Caco-2 (cell line): ENCODE measurements around the gene NOS1AP. TPM values are rescaled to one million over a fixed set of nuclear protein-coding genes. Genes with fewer than 3 reads are reported as not detected.

Experiments used
- BruUV-seq: library from RNA; stranded (reverse); fragments of 400-500 nt; replicated peaks from 2 replicates; lab custom pipeline; 2021; lab: Mats Ljungman, UMichigan
- CTCF ChIA-PET: fragments of 300-600 bp; sonication (Branson Sonifier 250); formaldehyde crosslinking; loops from one replicate; lab custom pipeline; 2022; ENCODE audit warnings: antibody characterized with exemption; lab: Charles Lee
- POLR2A ChIA-PET: fragments of 300-600 bp; sonication (Branson Sonifier 250); formaldehyde crosslinking; loops from one replicate; lab custom pipeline; 2022; ENCODE audit warnings: antibody characterized with exemption; lab: Charles Lee
- DNase-seq, 2 experiments: peaks; one replicate each; pipeline versions ENCODE4 v3.0.0 to v3.0.0-alpha.2; 2020 to 2022
- H3K27me3 ChIP-seq: replicated peaks from 2 replicates; pipeline ENCODE4 v1.6.0; 2011; ENCODE audit warnings: low read length; ENCODE audit not compliant: control insufficient read depth, insufficient read depth
- H3K36me3 ChIP-seq: 2 replicates; pipeline ENCODE4 v1.5.1; 2011; ENCODE audit warnings: low read length; ENCODE audit not compliant: control insufficient read depth, insufficient read depth
- H3K4me1 ChIP-seq: fragments of 250-450 bp; sonication (Bioruptor Pico); 2 replicates; pipeline ENCODE4 v1.5.1; 2020; ENCODE audit warnings: mild to moderate bottlenecking
- H3K4me3 ChIP-seq: 2 replicates; pipeline ENCODE4 v1.5.1; 2011; ENCODE audit warnings: low read depth, mild to moderate bottlenecking, control low read depth, low read length
- H3K9me3 ChIP-seq: fragments of 250-450 bp; sonication (Bioruptor Pico); 2 replicates; pipeline ENCODE4 v1.5.1; 2020; ENCODE audit warnings: mild to moderate bottlenecking, moderate library complexity
- H3K27ac Mint-ChIP-seq: one replicate; pipeline ENCODE4 v1.8.0; 2022; ENCODE audit warnings: mixed read lengths; ENCODE audit not compliant: unreplicated experiment
- H3K27me3 Mint-ChIP-seq: one replicate; pipeline ENCODE4 v1.8.0; 2022; ENCODE audit warnings: mixed read lengths; ENCODE audit not compliant: insufficient read depth, unreplicated experiment
- H3K36me3 Mint-ChIP-seq: one replicate; pipeline ENCODE4 v1.8.0; 2022; ENCODE audit warnings: mild to moderate bottlenecking, mixed read lengths; ENCODE audit not compliant: insufficient read depth, unreplicated experiment
- H3K4me1 Mint-ChIP-seq: one replicate; pipeline ENCODE4 v1.8.0; 2022; ENCODE audit warnings: low read depth, mixed read lengths; ENCODE audit not compliant: unreplicated experiment
- H3K4me3 Mint-ChIP-seq: one replicate; pipeline ENCODE4 v1.8.0; 2022; ENCODE audit warnings: mild to moderate bottlenecking, moderate library complexity, mixed read lengths; ENCODE audit not compliant: unreplicated experiment
- H3K9me3 Mint-ChIP-seq: one replicate; pipeline ENCODE4 v1.8.0; 2022; ENCODE audit warnings: mixed read lengths; ENCODE audit not compliant: unreplicated experiment
- intact Hi-C: fragments of 100-400 bp; cut with micrococcal nuclease; formaldehyde crosslinking; loops from one replicate; pipeline ENCODE4 v1.10.0; 2022; ENCODE audit not compliant: unreplicated experiment
- total RNA-seq: library from RNA; stranded (reverse); gene quantifications from 2 replicates; pipeline ENCODE4 v1.2.3, GENCODE V29; 2022
- TF ChIP-seq, protein P1 (sequence below), 2 experiments: fragments of 200-600 bp in 1 of 2; IDR thresholded peaks; 1 replicate in 1 of 2; 2 replicates in 1 of 2; pipeline versions ENCODE4 v1.5.1 to v1.8.0; 2011 to 2022; ENCODE audit warnings: antibody characterized with exemption in 1 of 2, control low read depth in 1 of 2, inconsistent platforms in 1 of 2, low read depth in 1 of 2, low read length in 1 of 2, mild to moderate bottlenecking in 1 of 2, moderate library complexity in 1 of 2; ENCODE audit not compliant: insufficient read depth in 1 of 2, severe bottlenecking in 1 of 2, unreplicated experiment in 1 of 2

NOS1AP gene
- total RNA-seq, 1 experiment from 2014 or later: 5.5 TPM

DNA sequence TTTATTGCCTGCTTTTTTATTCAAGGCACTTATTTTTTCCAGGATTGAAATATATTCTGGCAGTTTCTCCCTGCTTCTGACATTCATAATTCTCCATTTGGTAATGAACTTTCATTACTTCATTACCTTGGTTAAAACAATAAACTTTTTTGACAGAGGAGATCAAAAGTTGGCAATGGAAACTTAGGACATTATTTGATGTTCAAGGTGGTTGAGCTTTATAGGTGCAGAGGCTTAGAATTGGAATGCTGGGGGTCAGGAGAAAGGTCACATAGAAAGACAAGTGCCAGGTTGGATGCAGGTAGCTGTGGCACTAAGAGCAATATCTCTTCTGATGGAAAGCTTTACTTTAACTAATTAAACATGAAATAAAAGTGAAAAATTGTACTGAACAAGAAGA lies 154.8 kb downstream of the NOS1AP start:
- Mint-ChIP-seq H3K4me3 (no peak overlapping the region), H3K36me3 (no peaks in the 10 kb centered on the region), H3K27me3 (no peaks in the 10 kb centered on the region), H3K27ac (no peak overlapping the region), H3K9me3 (no peaks in the 10 kb centered on the region), H3K4me1 (peaks cover 18% of the 10 kb centered on the region)
- TF ChIP-seq, protein P1, sequence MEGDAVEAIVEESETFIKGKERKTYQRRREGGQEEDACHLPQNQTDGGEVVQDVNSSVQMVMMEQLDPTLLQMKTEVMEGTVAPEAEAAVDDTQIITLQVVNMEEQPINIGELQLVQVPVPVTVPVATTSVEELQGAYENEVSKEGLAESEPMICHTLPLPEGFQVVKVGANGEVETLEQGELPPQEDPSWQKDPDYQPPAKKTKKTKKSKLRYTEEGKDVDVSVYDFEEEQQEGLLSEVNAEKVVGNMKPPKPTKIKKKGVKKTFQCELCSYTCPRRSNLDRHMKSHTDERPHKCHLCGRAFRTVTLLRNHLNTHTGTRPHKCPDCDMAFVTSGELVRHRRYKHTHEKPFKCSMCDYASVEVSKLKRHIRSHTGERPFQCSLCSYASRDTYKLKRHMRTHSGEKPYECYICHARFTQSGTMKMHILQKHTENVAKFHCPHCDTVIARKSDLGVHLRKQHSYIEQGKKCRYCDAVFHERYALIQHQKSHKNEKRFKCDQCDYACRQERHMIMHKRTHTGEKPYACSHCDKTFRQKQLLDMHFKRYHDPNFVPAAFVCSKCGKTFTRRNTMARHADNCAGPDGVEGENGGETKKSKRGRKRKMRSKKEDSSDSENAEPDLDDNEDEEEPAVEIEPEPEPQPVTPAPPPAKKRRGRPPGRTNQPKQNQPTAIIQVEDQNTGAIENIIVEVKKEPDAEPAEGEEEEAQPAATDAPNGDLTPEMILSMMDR (IDR thresholded peaks at IDR 0.05; ENCODE audit: insufficient read depth in 1 of 2, low read depth in 1 of 2, low read length in 1 of 2, severe bottlenecking in 1 of 2, unreplicated experiment in 1 of 2): no peak
- DNase-seq: no peak
- Histone ChIP-seq H3K36me3 (no peaks in the 10 kb centered on the region), H3K9me3 (no peaks in the 10 kb centered on the region), H3K27me3 (no peaks in the 10 kb centered on the region), H3K4me3 (no peak overlapping the region), H3K4me1 (no peaks in the 10 kb centered on the region)
- no TSS peak for BruUV-seq
- intact Hi-C loops: no loop called here
- ChIA-PET CTCF (no interaction called here), POLR2A (no interaction called here)

- Mint-ChIP-seq H3K4me1 (peaks cover 20% of the 10 kb centered on the region), H3K4me3 (no peak overlapping the region), H3K27me3 (no peaks in the 10 kb centered on the region), H3K27ac (no peak overlapping the region), H3K36me3 (no peaks in the 10 kb centered on the region), H3K9me3 (no peaks in the 10 kb centered on the region)
- H3K27me3 ChIP-seq: no peaks in the 10 kb centered on the region
- H3K9me3 ChIP-seq: no peaks in the 10 kb centered on the region
- no peak overlapping the region for H3K4me3 ChIP-seq
- no peaks in the 10 kb centered on the region for H3K36me3 ChIP-seq
- BruUV-seq: no TSS peak
- intact Hi-C loops: no loop called here
- no peaks in the 10 kb centered on the region for H3K4me1 ChIP-seq
- no peak for DNase-seq
- ChIA-PET POLR2A (no interaction called here), CTCF (no interaction called here)
- TF ChIP-seq, protein P1 (IDR thresholded peaks at IDR 0.05; ENCODE audit: insufficient read depth in 1 of 2, low read depth in 1 of 2, low read length in 1 of 2, severe bottlenecking in 1 of 2, unreplicated experiment in 1 of 2): no peak
Measured at GRCh38 chr1:162228586-162228985, 159.1 kb downstream of the NOS1AP start.

DNA sequence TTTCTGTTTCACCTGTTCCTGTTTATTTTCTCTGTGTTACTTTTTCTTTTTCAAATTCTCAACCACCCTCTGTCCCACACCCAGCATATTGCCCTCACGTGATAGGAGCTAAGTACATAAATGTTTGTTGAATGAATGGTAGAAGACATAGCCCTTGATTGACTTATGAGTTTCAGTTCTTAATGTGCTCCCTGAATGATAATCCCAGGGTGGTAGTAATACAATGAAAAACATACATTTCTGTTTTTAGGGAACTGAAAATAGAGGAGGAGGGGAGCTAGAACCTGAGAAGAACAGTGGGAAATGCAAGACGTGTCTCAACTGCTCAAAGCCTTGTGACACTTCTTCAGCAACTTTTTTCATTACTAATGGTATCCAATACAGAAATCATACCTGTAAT lies 160.1 kb downstream of the NOS1AP start:
- H3K9me3 ChIP-seq: no peaks in the 10 kb centered on the region
- H3K4me3 Mint-ChIP-seq: no peak overlapping the region
- H3K27me3 ChIP-seq: no peaks in the 10 kb centered on the region
- H3K27ac Mint-ChIP-seq: no peak overlapping the region
- peaks cover 13% of the 10 kb centered on the region for H3K4me1 Mint-ChIP-seq
- H3K4me1 ChIP-seq: no peaks in the 10 kb centered on the region
- BruUV-seq: no TSS peak
- ChIA-PET CTCF (interaction anchor here (0.9 kb wide), 2 partner anchors 159 to 174 kb away, joined by 5 read pairs; no protein-coding TSS in a partner anchor), POLR2A (no interaction called here)
- no peaks in the 10 kb centered on the region for H3K27me3 Mint-ChIP-seq
- no peak for DNase-seq
- H3K4me3 ChIP-seq: no peak overlapping the region
- no peaks in the 10 kb centered on the region for H3K9me3 Mint-ChIP-seq
- no peaks in the 10 kb centered on the region for H3K36me3 Mint-ChIP-seq
- intact Hi-C loops: no loop called here
- TF ChIP-seq, protein P1 (IDR thresholded peaks at IDR 0.05; ENCODE audit: insufficient read depth in 1 of 2, low read depth in 1 of 2, low read length in 1 of 2, severe bottlenecking in 1 of 2, unreplicated experiment in 1 of 2): no peak
- H3K36me3 ChIP-seq: no peaks in the 10 kb centered on the region
